SU-DHL-6 (cell line): ENCODE data around the gene RESP18.

ENCODE experiments used
- H2AFZ ChIP-seq: fragments of 200-600 bp; sonication (generic); 2 replicates; pipeline ENCODE4 v1.6.1; 2014; ENCODE audit warnings: low read depth, mild to moderate bottlenecking, moderate library complexity, mixed read lengths, antibody characterized with exemption, low read length; ENCODE audit not compliant: severe bottlenecking
- H3F3A ChIP-seq: fragments of 200-600 bp; shearing (Covaris generic); 2 replicates; pipeline ENCODE4 v1.6.0; 2016; ENCODE audit warnings: antibody characterized with exemption, mild to moderate bottlenecking; ENCODE audit not compliant: insufficient read depth
- H3K27ac ChIP-seq: fragments of 200-600 bp; sonication (generic); 2 replicates; pipeline ENCODE4 v1.5.1; 2016; ENCODE audit warnings: low read depth, mild to moderate bottlenecking, low read length, moderate library complexity, mixed read lengths
- H3K27me3 ChIP-seq: fragments of 200-600 bp; sonication (generic), shearing (Covaris generic); 2 replicates; pipeline ENCODE4 v1.6.0; 2014; ENCODE audit warnings: mild to moderate bottlenecking, low read length
- H3K36me3 ChIP-seq: fragments of 200-600 bp; sonication (generic); 2 replicates; pipeline ENCODE4 v1.6.1; 2014; ENCODE audit warnings: mild to moderate bottlenecking, low read length, mixed read lengths
- H3K4me2 ChIP-seq: fragments of 300-600, 200-600 bp; shearing (Covaris generic), sonication (generic); 2 replicates; pipeline ENCODE4 v1.6.0; 2014; ENCODE audit warnings: low read length, low read depth, mild to moderate bottlenecking; ENCODE audit not compliant: poor library complexity, severe bottlenecking
- H3K4me3 ChIP-seq: fragments of 200-600 bp; sonication (generic); 2 replicates; pipeline ENCODE4 v1.5.1; 2014; ENCODE audit warnings: antibody characterized with exemption, low read length, mild to moderate bottlenecking, mixed read lengths; ENCODE audit not compliant: insufficient read depth, poor library complexity, severe bottlenecking
- H3K79me2 ChIP-seq: fragments of 200-600 bp; sonication (generic); 2 replicates; pipeline ENCODE4 v1.6.1; 2014; ENCODE audit warnings: mild to moderate bottlenecking, low read length, moderate library complexity; ENCODE audit not compliant: insufficient read depth
- H3K9ac ChIP-seq: fragments of 200-600 bp; sonication (generic); 2 replicates; pipeline ENCODE4 v1.7.0; 2014; ENCODE audit warnings: mild to moderate bottlenecking, low read length
- H3K9me2 ChIP-seq: fragments of 200-600 bp; sonication (generic); replicated peaks from 2 replicates; pipeline ENCODE4 v1.6.1; 2014; ENCODE audit warnings: low read length; ENCODE audit not compliant: insufficient read depth
- H3K9me3 ChIP-seq: fragments of 200-600 bp; sonication (generic); 2 replicates; pipeline ENCODE4 v1.6.1; 2014; ENCODE audit warnings: low read length, mixed read lengths; ENCODE audit not compliant: insufficient read depth
- H4K20me1 ChIP-seq: fragments of 200-600 bp; sonication (generic); 2 replicates; pipeline ENCODE4 v1.6.1; 2014; ENCODE audit warnings: low read depth, mild to moderate bottlenecking, antibody characterized with exemption, low read length, moderate library complexity, mixed read lengths
- CTCF ChIP-seq: fragments of 200-600 bp; sonication (generic); IDR thresholded peaks from one replicate; pipeline ENCODE4 v1.5.1; 2017; ENCODE audit warnings: antibody characterized with exemption, mild to moderate bottlenecking, low read length, moderate library complexity; ENCODE audit not compliant: insufficient read depth, poor library complexity, severe bottlenecking
- EZH2phosphoT487 ChIP-seq: fragments of 200-600 bp; sonication (generic), shearing (Covaris generic); conservative IDR thresholded peaks from 2 replicates; pipeline ENCODE4 v1.6.1; 2018; ENCODE audit warnings: mild to moderate bottlenecking, antibody characterized with exemption, low read length, moderate library complexity, mixed read lengths

Gene RESP18

GRCh38 chr2:219362524-219363164 is 30.1 kb upstream of the RESP18 start:
- no peaks in the 10 kb centered on the region for H4K20me1 ChIP-seq
- H3K4me2 ChIP-seq: no peak overlapping the region
- no peaks in the 10 kb centered on the region for H3K9me2 ChIP-seq
- H3K36me3 ChIP-seq: no peaks in the 10 kb centered on the region
- H3K27ac ChIP-seq: no peak overlapping the region
- TF ChIP-seq EZH2phosphoT487: no peak
- TF ChIP-seq CTCF: no peak
- H3K4me3 ChIP-seq: no peak overlapping the region
- no peaks in the 10 kb centered on the region for H3K27me3 ChIP-seq
- no peak overlapping the region for H2AFZ ChIP-seq
- H3K9ac ChIP-seq: no peak overlapping the region
- no peaks in the 10 kb centered on the region for H3K9me3 ChIP-seq
- H3K79me2 ChIP-seq: no peaks in the 10 kb centered on the region
- H3F3A ChIP-seq: no peaks in the 10 kb centered on the region

- H4K20me1 ChIP-seq: no peaks in the 10 kb centered on the region
- H3K36me3 ChIP-seq: no peaks in the 10 kb centered on the region
- no peak overlapping the region for H3K9ac ChIP-seq
- H3F3A ChIP-seq: no peaks in the 10 kb centered on the region
- no peaks in the 10 kb centered on the region for H3K9me2 ChIP-seq
- no peak overlapping the region for H3K4me2 ChIP-seq
- no peak for TF ChIP-seq EZH2phosphoT487
- no peak for TF ChIP-seq CTCF
- H3K9me3 ChIP-seq: no peaks in the 10 kb centered on the region
- H3K27ac ChIP-seq: no peak overlapping the region
- H3K27me3 ChIP-seq: no peaks in the 10 kb centered on the region
- H3K4me3 ChIP-seq: no peak overlapping the region
- no peaks in the 10 kb centered on the region for H3K79me2 ChIP-seq
- H2AFZ ChIP-seq: no peak overlapping the region
These were observed 29.5 kb upstream of the RESP18 start for GRCh38 chr2:219362072-219362471.

- TF ChIP-seq EZH2phosphoT487: no peak
- TF ChIP-seq CTCF: no peak
- no peak overlapping the region for H3K4me3 ChIP-seq
These were observed 25.9 kb upstream of the RESP18 start for GRCh38 chr2:219358170-219359075.

More at GRCh38 chr2:219358170-219359075, 25.9 kb upstream of the RESP18 start:
- Histone ChIP-seq H3K79me2 (no peaks in the 10 kb centered on the region), H3K36me3 (no peaks in the 10 kb centered on the region), H4K20me1 (no peaks in the 10 kb centered on the region), H3K27me3 (no peaks in the 10 kb centered on the region), H3K9me3 (no peaks in the 10 kb centered on the region), H3F3A (no peaks in the 10 kb centered on the region), H3K9me2 (no peaks in the 10 kb centered on the region), H3K4me2 (no peak overlapping the region), H3K27ac (no peak overlapping the region), H3K9ac (no peak overlapping the region), H2AFZ (no peak overlapping the region)
